GM23338 (cell line): ENCODE results near the gene SMURF2. TPM values are rescaled to one million over a fixed set of nuclear protein-coding genes. Genes with fewer than 3 reads are reported as not detected.

ENCODE experiments used
- ATAC-seq: fragments of 200-7000 bp; cut with Tn5 transposase; 3 replicates; pipeline ENCODE4 v1.9.1; 2020
- DNase-seq: peaks from one replicate; pipeline ENCODE4 v3.0.0-alpha.2; 2015; ENCODE audit warnings: low spot score
- H2AFZ ChIP-seq: fragments of 200-600 bp; sonication (generic); 2 replicates; pipeline ENCODE4 v1.8.0; 2016; ENCODE audit warnings: antibody characterized with exemption, mild to moderate bottlenecking, moderate library complexity
- H3F3A ChIP-seq: fragments of 200-600 bp; sonication (generic); replicated peaks from 2 replicates; pipeline ENCODE4 v1.8.0; 2017; ENCODE audit warnings: antibody characterized with exemption, mixed run types, low read depth
- H3K27ac ChIP-seq: fragments of 200-600 bp; sonication (generic); 2 replicates; pipeline ENCODE4 v1.6.1; 2016; ENCODE audit warnings: low read depth
- H3K27me3 ChIP-seq: fragments of 200-600 bp; sonication (generic); 2 replicates; pipeline ENCODE4 v1.8.0; 2016; ENCODE audit warnings: mild to moderate bottlenecking, mixed run types, moderate library complexity; ENCODE audit not compliant: insufficient read depth
- H3K36me3 ChIP-seq: fragments of 200-600 bp; sonication (generic); 2 replicates; pipeline ENCODE4 v1.8.0; 2016; ENCODE audit warnings: mild to moderate bottlenecking; ENCODE audit not compliant: insufficient read depth
- H3K4me1 ChIP-seq: fragments of 200-600 bp; sonication (generic); 2 replicates; pipeline ENCODE4 v1.8.0; 2016; ENCODE audit warnings: mild to moderate bottlenecking, moderate library complexity; ENCODE audit not compliant: insufficient read depth
- H3K4me2 ChIP-seq: fragments of 200-600 bp; sonication (generic); 2 replicates; pipeline ENCODE4 v1.7.1; 2017; ENCODE audit warnings: mixed run types
- H3K4me3 ChIP-seq: fragments of 200-600 bp; sonication (generic); 2 replicates; pipeline ENCODE4 v1.6.1; 2016; ENCODE audit warnings: mixed run types
- H3K79me2 ChIP-seq: fragments of 200-600 bp; sonication (generic); replicated peaks from 2 replicates; pipeline ENCODE4 v1.8.0; 2017; ENCODE audit warnings: mild to moderate bottlenecking; ENCODE audit not compliant: insufficient read depth
- H3K9me2 ChIP-seq: fragments of 200-600 bp; sonication (generic); 2 replicates; pipeline ENCODE4 v1.8.0; 2017; ENCODE audit not compliant: insufficient read depth
- H4K20me1 ChIP-seq: fragments of 200-600 bp; sonication (generic); replicated peaks from 2 replicates; pipeline ENCODE4 v1.8.0; 2017; ENCODE audit warnings: mild to moderate bottlenecking; ENCODE audit not compliant: insufficient read depth
- H3K27ac Mint-ChIP-seq: 2 replicates; pipeline ENCODE4 v1.8.0; 2020; ENCODE audit warnings: inconsistent platforms, mild to moderate bottlenecking, moderate library complexity, mixed read lengths
- H3K27me3 Mint-ChIP-seq: 3 replicates; pipeline ENCODE4 v1.8.0; 2022; ENCODE audit warnings: low read depth, mild to moderate bottlenecking, moderate library complexity, mixed read lengths, inconsistent platforms; ENCODE audit not compliant: insufficient read depth, poor library complexity
- H3K36me3 Mint-ChIP-seq: 3 replicates; pipeline ENCODE4 v1.8.0; 2021; ENCODE audit warnings: low read depth, mild to moderate bottlenecking, inconsistent platforms, moderate library complexity, mixed read lengths
- H3K4me1 Mint-ChIP-seq: 3 replicates; pipeline ENCODE4 v1.8.0; 2020; ENCODE audit warnings: mild to moderate bottlenecking, inconsistent platforms, mixed read lengths
- H3K4me3 Mint-ChIP-seq: 3 replicates; pipeline ENCODE4 v1.8.0; 2021; ENCODE audit warnings: moderate library complexity, mild to moderate bottlenecking, inconsistent platforms, mixed read lengths
- H3K9me3 Mint-ChIP-seq: 3 replicates; pipeline ENCODE4 v1.8.0; 2020; ENCODE audit warnings: moderate library complexity, mild to moderate bottlenecking, inconsistent platforms, mixed read lengths
- CREB1 ChIP-seq: fragments of 250-450 bp; sonication (Bioruptor Pico); IDR thresholded peaks from 2 replicates; pipeline ENCODE4 v1.5.0; 2020; ENCODE audit warnings: low read depth, mild to moderate bottlenecking, moderate library complexity
- ETS1 ChIP-seq: IDR thresholded peaks from 2 replicates; pipeline ENCODE4 v1.6.1; 2016; ENCODE audit warnings: antibody characterized with exemption
- EZH2 ChIP-seq: fragments of 200-600 bp; sonication (generic); IDR thresholded peaks from one replicate; pipeline ENCODE4 v1.8.0; 2017; ENCODE audit warnings: antibody characterized with exemption, mild to moderate bottlenecking, low read depth; ENCODE audit not compliant: unreplicated experiment
- EZH2phosphoT487 ChIP-seq: fragments of 200-600 bp; sonication (generic); IDR thresholded peaks from one replicate; pipeline ENCODE4 v1.8.1; 2018; ENCODE audit warnings: antibody characterized with exemption; ENCODE audit not compliant: unreplicated experiment
- JUNB ChIP-seq: IDR thresholded peaks from one replicate; pipeline ENCODE4 v1.6.1; 2016; ENCODE audit warnings: antibody characterized with exemption; ENCODE audit not compliant: unreplicated experiment
- NANOG ChIP-seq: IDR thresholded peaks from 2 replicates; pipeline ENCODE4 v1.6.1; 2016; ENCODE audit warnings: antibody characterized with exemption, borderline replicate concordance
- POLR2AphosphoS5 ChIP-seq: IDR thresholded peaks from 2 replicates; pipeline ENCODE4 v1.6.1; 2016; ENCODE audit warnings: antibody characterized with exemption, low read depth
- REST ChIP-seq: IDR thresholded peaks from one replicate; pipeline ENCODE4 v1.6.1; 2018; ENCODE audit warnings: antibody characterized with exemption; ENCODE audit not compliant: unreplicated experiment
- STAT1 ChIP-seq: IDR thresholded peaks from one replicate; pipeline ENCODE4 v1.6.1; 2016; ENCODE audit warnings: antibody characterized with exemption; ENCODE audit not compliant: unreplicated experiment
- ZNF114 ChIP-seq: fragments of 250-450 bp; sonication (Bioruptor Pico); IDR thresholded peaks from 2 replicates; pipeline ENCODE4 v1.5.0; 2020; ENCODE audit warnings: mild to moderate bottlenecking, moderate library complexity
- ZNF331 ChIP-seq: fragments of 250-450 bp; sonication (Bioruptor Pico); IDR thresholded peaks from 2 replicates; pipeline ENCODE4 v1.5.0; 2020; ENCODE audit warnings: low read depth, mild to moderate bottlenecking, moderate library complexity
- polyA plus RNA-seq: library from polyadenylated mRNA; unstranded; fragments of >200 nt; fragmentation: Nextera tagmentation; extraction: Ambion mirVana; gene quantifications from 2 replicates; pipeline ENCODE4 v1.2.1, GENCODE V29; 2016
- total RNA-seq: library from RNA; depleted of rRNA; stranded (reverse); fragments of >200 nt; shearing (Covaris generic); gene quantifications from 2 replicates; pipeline ENCODE4 v1.2.3, GENCODE V29; 2014
- TF ChIP-seq, protein P1 (sequence below), 2 experiments: fragments of 200-600 bp in 1 of 2; sonication (generic) in 1 of 2; conservative IDR thresholded peaks; 2 replicates each; pipeline versions ENCODE4 v1.5.1 to v1.6.1; 2016 to 2017; ENCODE audit warnings: antibody characterized with exemption in 2 of 2, low read depth in 2 of 2, mild to moderate bottlenecking in 2 of 2, moderate library complexity in 1 of 2
- TF ChIP-seq, protein P2 (sequence below): fragments of 250-450 bp; sonication (Bioruptor Pico); IDR thresholded peaks from 2 replicates; pipeline ENCODE4 v1.5.0; 2020; ENCODE audit warnings: mild to moderate bottlenecking, moderate library complexity

SMURF2 gene
- total and polyA plus RNA-seq, 2 experiments from 2014 or later = 12.1 to 29.6 TPM

DNA sequence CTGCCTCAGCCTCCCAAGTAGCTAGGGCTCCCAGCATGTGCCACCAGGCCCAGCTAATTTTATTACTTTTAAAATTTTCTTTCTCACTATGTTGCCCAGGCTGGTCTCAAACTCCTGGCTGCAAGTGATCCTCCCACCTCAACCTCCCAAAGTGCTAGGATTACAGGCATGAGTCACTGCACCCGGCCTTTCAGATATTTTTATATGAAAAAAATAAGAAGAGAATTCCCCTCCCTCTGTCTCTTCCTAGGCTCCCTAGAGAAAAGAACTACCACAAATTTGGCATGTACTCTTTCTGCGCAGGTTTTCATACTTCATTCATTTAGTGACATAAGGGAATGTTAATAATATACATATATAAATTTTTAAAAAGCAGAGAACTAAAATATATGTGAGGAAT is 21.7 kb upstream of the SMURF2 start:
- Histone ChIP-seq H4K20me1 (no peaks in the 10 kb centered on the region), H3F3A (no peaks in the 10 kb centered on the region), H3K27ac (no peak overlapping the region), H3K9me2 (no peaks in the 10 kb centered on the region), H3K79me2 (no peaks in the 10 kb centered on the region), H2AFZ (no peak overlapping the region), H3K4me2 (no peak overlapping the region), H3K27me3 (no peaks in the 10 kb centered on the region), H3K4me1 (no peaks in the 10 kb centered on the region), H3K36me3 (no peaks in the 10 kb centered on the region), H3K4me3 (no peak overlapping the region)
- Mint-ChIP-seq H3K4me3 (no peak overlapping the region), H3K27me3 (peaks cover 8% of the 10 kb centered on the region), H3K27ac (no peak overlapping the region), H3K36me3 (no peaks in the 10 kb centered on the region), H3K4me1 (peaks cover 5% of the 10 kb centered on the region), H3K9me3 (no peaks in the 10 kb centered on the region)
- DNase-seq = no peak
- no peak for ATAC-seq
- TF ChIP-seq NANOG = no peak
- TF ChIP-seq STAT1 = no peak
- TF ChIP-seq, protein P1, sequence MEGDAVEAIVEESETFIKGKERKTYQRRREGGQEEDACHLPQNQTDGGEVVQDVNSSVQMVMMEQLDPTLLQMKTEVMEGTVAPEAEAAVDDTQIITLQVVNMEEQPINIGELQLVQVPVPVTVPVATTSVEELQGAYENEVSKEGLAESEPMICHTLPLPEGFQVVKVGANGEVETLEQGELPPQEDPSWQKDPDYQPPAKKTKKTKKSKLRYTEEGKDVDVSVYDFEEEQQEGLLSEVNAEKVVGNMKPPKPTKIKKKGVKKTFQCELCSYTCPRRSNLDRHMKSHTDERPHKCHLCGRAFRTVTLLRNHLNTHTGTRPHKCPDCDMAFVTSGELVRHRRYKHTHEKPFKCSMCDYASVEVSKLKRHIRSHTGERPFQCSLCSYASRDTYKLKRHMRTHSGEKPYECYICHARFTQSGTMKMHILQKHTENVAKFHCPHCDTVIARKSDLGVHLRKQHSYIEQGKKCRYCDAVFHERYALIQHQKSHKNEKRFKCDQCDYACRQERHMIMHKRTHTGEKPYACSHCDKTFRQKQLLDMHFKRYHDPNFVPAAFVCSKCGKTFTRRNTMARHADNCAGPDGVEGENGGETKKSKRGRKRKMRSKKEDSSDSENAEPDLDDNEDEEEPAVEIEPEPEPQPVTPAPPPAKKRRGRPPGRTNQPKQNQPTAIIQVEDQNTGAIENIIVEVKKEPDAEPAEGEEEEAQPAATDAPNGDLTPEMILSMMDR (conservative IDR thresholded peaks at IDR 0.05; ENCODE audit: low read depth in 2 of 2) = no peak
- no peak for TF ChIP-seq REST
- TF ChIP-seq CREB1 (CRISPR knock-in tag) = no peak
- no peak for TF ChIP-seq EZH2
- TF ChIP-seq, protein P2, sequence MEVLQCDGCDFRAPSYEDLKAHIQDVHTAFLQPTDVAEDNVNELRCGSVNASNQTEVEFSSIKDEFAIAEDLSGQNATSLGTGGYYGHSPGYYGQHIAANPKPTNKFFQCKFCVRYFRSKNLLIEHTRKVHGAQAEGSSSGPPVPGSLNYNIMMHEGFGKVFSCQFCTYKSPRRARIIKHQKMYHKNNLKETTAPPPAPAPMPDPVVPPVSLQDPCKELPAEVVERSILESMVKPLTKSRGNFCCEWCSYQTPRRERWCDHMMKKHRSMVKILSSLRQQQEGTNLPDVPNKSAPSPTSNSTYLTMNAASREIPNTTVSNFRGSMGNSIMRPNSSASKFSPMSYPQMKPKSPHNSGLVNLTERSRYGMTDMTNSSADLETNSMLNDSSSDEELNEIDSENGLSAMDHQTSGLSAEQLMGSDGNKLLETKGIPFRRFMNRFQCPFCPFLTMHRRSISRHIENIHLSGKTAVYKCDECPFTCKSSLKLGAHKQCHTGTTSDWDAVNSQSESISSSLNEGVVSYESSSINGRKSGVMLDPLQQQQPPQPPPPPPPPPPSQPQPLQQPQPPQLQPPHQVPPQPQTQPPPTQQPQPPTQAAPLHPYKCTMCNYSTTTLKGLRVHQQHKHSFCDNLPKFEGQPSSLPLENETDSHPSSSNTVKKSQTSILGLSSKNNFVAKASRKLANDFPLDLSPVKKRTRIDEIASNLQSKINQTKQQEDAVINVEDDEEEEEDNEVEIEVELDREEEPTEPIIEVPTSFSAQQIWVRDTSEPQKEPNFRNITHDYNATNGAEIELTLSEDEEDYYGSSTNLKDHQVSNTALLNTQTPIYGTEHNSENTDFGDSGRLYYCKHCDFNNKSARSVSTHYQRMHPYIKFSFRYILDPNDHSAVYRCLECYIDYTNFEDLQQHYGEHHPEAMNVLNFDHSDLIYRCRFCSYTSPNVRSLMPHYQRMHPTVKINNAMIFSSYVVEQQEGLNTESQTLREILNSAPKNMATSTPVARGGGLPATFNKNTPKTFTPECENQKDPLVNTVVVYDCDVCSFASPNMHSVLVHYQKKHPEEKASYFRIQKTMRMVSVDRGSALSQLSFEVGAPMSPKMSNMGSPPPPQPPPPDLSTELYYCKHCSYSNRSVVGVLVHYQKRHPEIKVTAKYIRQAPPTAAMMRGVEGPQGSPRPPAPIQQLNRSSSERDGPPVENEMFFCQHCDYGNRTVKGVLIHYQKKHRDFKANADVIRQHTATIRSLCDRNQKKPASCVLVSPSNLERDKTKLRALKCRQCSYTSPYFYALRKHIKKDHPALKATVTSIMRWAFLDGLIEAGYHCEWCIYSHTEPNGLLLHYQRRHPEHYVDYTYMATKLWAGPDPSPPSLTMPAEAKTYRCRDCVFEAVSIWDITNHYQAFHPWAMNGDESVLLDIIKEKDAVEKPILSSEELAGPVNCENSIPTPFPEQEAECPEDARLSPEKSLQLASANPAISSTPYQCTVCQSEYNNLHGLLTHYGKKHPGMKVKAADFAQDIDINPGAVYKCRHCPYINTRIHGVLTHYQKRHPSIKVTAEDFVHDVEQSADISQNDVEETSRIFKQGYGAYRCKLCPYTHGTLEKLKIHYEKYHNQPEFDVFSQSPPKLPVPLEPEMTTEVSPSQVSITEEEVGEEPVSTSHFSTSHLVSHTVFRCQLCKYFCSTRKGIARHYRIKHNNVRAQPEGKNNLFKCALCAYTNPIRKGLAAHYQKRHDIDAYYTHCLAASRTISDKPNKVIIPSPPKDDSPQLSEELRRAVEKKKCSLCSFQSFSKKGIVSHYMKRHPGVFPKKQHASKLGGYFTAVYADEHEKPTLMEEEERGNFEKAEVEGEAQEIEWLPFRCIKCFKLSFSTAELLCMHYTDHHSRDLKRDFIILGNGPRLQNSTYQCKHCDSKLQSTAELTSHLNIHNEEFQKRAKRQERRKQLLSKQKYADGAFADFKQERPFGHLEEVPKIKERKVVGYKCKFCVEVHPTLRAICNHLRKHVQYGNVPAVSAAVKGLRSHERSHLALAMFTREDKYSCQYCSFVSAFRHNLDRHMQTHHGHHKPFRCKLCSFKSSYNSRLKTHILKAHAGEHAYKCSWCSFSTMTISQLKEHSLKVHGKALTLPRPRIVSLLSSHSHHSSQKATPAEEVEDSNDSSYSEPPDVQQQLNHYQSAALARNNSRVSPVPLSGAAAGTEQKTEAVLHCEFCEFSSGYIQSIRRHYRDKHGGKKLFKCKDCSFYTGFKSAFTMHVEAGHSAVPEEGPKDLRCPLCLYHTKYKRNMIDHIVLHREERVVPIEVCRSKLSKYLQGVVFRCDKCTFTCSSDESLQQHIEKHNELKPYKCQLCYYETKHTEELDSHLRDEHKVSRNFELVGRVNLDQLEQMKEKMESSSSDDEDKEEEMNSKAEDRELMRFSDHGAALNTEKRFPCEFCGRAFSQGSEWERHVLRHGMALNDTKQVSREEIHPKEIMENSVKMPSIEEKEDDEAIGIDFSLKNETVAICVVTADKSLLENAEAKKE = no peak
- TF ChIP-seq ETS1 = no peak
- TF ChIP-seq ZNF114 (CRISPR knock-in tag) = no peak
- TF ChIP-seq EZH2phosphoT487 = no peak
- TF ChIP-seq ZNF331 (CRISPR knock-in tag) = no peak
- no peak for TF ChIP-seq JUNB
- no peak for TF ChIP-seq POLR2AphosphoS5
